ENCODE data around the gene THSD4. TPM values are rescaled to one million over a fixed set of nuclear protein-coding genes. Genes with fewer than 3 reads are reported as not detected.

The THSD4 gene
- total and polyA plus RNA-seq, 2 of the 8 experiments (the other 6 are each of a cell fraction or from before 2014, with no cell fraction given): 2.5 to 6.2 TPM

- no peak overlapping the region for H3K4ac ChIP-seq (replicated peaks; ENCODE audit: insufficient read length, low read depth, low read length)
- no peak overlapping the region for H2BK5ac ChIP-seq (ENCODE audit: low read depth, low read length)
- no peak overlapping the region for H3K9ac ChIP-seq (replicated peaks in 1 of 4; ENCODE audit: extremely low read depth in 1 of 4, low read depth in 3 of 4, low read length in 3 of 4)
- H4K8ac ChIP-seq (ENCODE audit: extremely low read depth, insufficient read depth, low read length): no peak overlapping the region
- FAIRE-seq (no peak), DNase-seq (ENCODE audit: low read depth in 1 of 2, low spot score in 2 of 2) (no peak)
- no peak overlapping the region for H4K91ac ChIP-seq (replicated peaks; ENCODE audit: insufficient read length, low read length)
- H2BK12ac ChIP-seq (ENCODE audit: low read depth, low read length): peak overlapping the region; percentile 51; the same call in 1 of the 2 replicates
- no peak overlapping the region for H3K56ac ChIP-seq (replicated peaks; ENCODE audit: insufficient read length, low read depth, low read length)
- no peak overlapping the region for H3K4me3 ChIP-seq (ENCODE audit: extremely low read depth in 1 of 4, insufficient read depth in 2 of 4, low read depth in 3 of 4, low read length in 4 of 4)
- CTCF ChIA-PET (ENCODE audit: partially characterized antibody): interaction anchor here (1.4 kb wide), 2 partner anchors 38 to 243 kb away, joined by 3 to 7 read pairs; no protein-coding TSS in a partner anchor
- no peak overlapping the region for H2AFZ ChIP-seq (ENCODE audit: low read length)
- POLR2A ChIA-PET (ENCODE audit: partially characterized antibody): no interaction called here
- no peak overlapping the region for H2BK120ac ChIP-seq (replicated peaks; ENCODE audit: low read depth, low read length)
- H3K18ac ChIP-seq (ENCODE audit: extremely low read depth, low read length): no peak overlapping the region
- H3K27me3 ChIP-seq (replicated peaks in 1 of 4; ENCODE audit: control insufficient read depth in 3 of 4, extremely low read depth in 1 of 4, insufficient read depth in 3 of 4, low read length in 3 of 4): no peaks in the 10 kb centered on the region
- no peaks in the 10 kb centered on the region for H3K9me3 ChIP-seq (ENCODE audit: insufficient read depth in 2 of 2, low read depth in 1 of 2, low read length in 1 of 2)
- H2BK20ac ChIP-seq (ENCODE audit: low read length): no peak overlapping the region
- H3K79me1 ChIP-seq (ENCODE audit: low read depth, low read length): no peaks in the 10 kb centered on the region
- 90% methylated on average over 3 of the region's 3 CpGs; no CpG with 5 or more reads in 1 of the 2 experiments for WGBS, 2 experiments (ENCODE audit: extremely low coverage in 1 of 2, insufficient coverage in 1 of 2, insufficient read length in 1 of 2, insufficient replicate concordance in 2 of 2, low coverage in 1 of 2, low lambda C conversion rate in 2 of 2, missing lambda C conversion rate in 1 of 2)
- no peak overlapping the region for H3K14ac ChIP-seq (ENCODE audit: insufficient read length)
- H4K20me1 ChIP-seq (replicated peaks in 1 of 2; ENCODE audit: control insufficient read depth in 1 of 2, insufficient read depth in 2 of 2, low read length in 2 of 2): no peaks in the 10 kb centered on the region
- no peaks in the 10 kb centered on the region for H3K23me2 ChIP-seq (ENCODE audit: low read depth, low read length)
- no peak overlapping the region for H3K27ac ChIP-seq (ENCODE audit: low read depth, low read length)
- H4K5ac ChIP-seq (ENCODE audit: insufficient read length, low read depth, low read length): no peak overlapping the region
- peaks cover 0 to 3% (median 0%) of the 10 kb centered on the region in 4 experiments; a peak in 1 of 8 replicates for H3K36me3 ChIP-seq (ENCODE audit: control insufficient read depth in 2 of 4, insufficient read depth in 4 of 4, low read length in 3 of 4)
- no peaks in the 10 kb centered on the region for H3K79me2 ChIP-seq (ENCODE audit: control insufficient read depth in 1 of 2, insufficient read depth in 2 of 2, low read length in 2 of 2)
- peak overlapping the region; percentile 60; the same call in 1 of the 2 replicates for H2AK5ac ChIP-seq (ENCODE audit: low read depth, low read length)
- H2BK15ac ChIP-seq (ENCODE audit: low read length): peak overlapping the region; percentile 47; the same call in 1 of the 2 replicates
- H3K23ac ChIP-seq (ENCODE audit: insufficient read length): no peak overlapping the region
- H3K4me2 ChIP-seq (ENCODE audit: insufficient read depth in 1 of 2, low read depth in 2 of 2, low read length in 2 of 2): no peak overlapping the region
- no peaks in the 10 kb centered on the region for H3K4me1 ChIP-seq (replicated peaks in 1 of 4; ENCODE audit: control insufficient read depth in 3 of 4, insufficient read depth in 4 of 4, low read length in 3 of 4)
- no peak for TF ChIP-seq BACH1 (IDR thresholded peaks at IDR 0.05; ENCODE audit: low read length)
- no peak for TF ChIP-seq ATF2 (IDR thresholded peaks at IDR 0.05; ENCODE audit: low read length)
- no peak for TF ChIP-seq PHF8 (conservative IDR thresholded peaks at IDR 0.05; ENCODE audit: low read depth, low read length)
- TF ChIP-seq SP4 (IDR thresholded peaks at IDR 0.05; ENCODE audit: low read length): no peak
- TF ChIP-seq TAF7 (optimal IDR thresholded peaks at IDR 0.05; ENCODE audit: borderline replicate concordance, low read depth, low read length): no peak
- no peak for TF ChIP-seq GTF2F1 (IDR thresholded peaks at IDR 0.05; ENCODE audit: borderline replicate concordance, low read depth, low read length)
- TF ChIP-seq KDM5A (IDR thresholded peaks at IDR 0.05; ENCODE audit: low read length): no peak
- TF ChIP-seq ATF3 (IDR thresholded peaks at IDR 0.05; ENCODE audit: insufficient read depth, low read depth, low read length): no peak
- no peak for TF ChIP-seq KDM4A (IDR thresholded peaks at IDR 0.05; ENCODE audit: low read depth, low read length, severe bottlenecking)
- TF ChIP-seq POU5F1 (IDR thresholded peaks at IDR 0.05; ENCODE audit: low read depth, low read length): no peak
- TF ChIP-seq RBBP5 (IDR thresholded peaks at IDR 0.05; ENCODE audit: borderline replicate concordance, low read depth, low read length): no peak
- no peak for TF ChIP-seq KDM1A (IDR thresholded peaks at IDR 0.05; ENCODE audit: borderline replicate concordance, low read length)
These were observed 321.6 kb downstream of the THSD4 start for GRCh38 chr15:71436854-71437253.

All from H1 (cell line).